Hepatocyte (in vitro differentiated cells): ENCODE data around the gene RBM33. TPM values are rescaled to one million over a fixed set of nuclear protein-coding genes. Genes with fewer than 3 reads are reported as not detected.

Source experiments
- DNase-seq: peaks from one replicate; pipeline ENCODE4 v3.0.0-alpha.2; 2016; ENCODE audit warnings: low spot score
- H2AFZ ChIP-seq: fragments of 200-600 bp; sonication (generic); 2 replicates; pipeline ENCODE4 v1.6.0; 2016; ENCODE audit warnings: antibody characterized with exemption, mild to moderate bottlenecking
- H3K27ac ChIP-seq: fragments of 200-600 bp; sonication (generic); 2 replicates; pipeline ENCODE4 v1.5.1; 2016; ENCODE audit warnings: mild to moderate bottlenecking
- H3K27me3 ChIP-seq: fragments of 200-600 bp; sonication (generic); 2 replicates; pipeline ENCODE4 v1.6.1; 2016
- H3K36me3 ChIP-seq: fragments of 200-600 bp; sonication (generic); replicated peaks from 2 replicates; pipeline ENCODE4 v1.5.1; 2016; ENCODE audit warnings: low read depth; ENCODE audit not compliant: insufficient read depth
- H3K4me1 ChIP-seq: fragments of 200-600 bp; sonication (generic); 2 replicates; pipeline ENCODE4 v1.5.1; 2016; ENCODE audit warnings: mild to moderate bottlenecking, moderate library complexity; ENCODE audit not compliant: insufficient read depth
- H3K4me2 ChIP-seq: fragments of 200-600 bp; sonication (generic); 2 replicates; pipeline ENCODE4 v1.6.0; 2016
- H3K4me3 ChIP-seq: fragments of 200-600 bp; sonication (generic); 2 replicates; pipeline ENCODE4 v1.5.1; 2016; ENCODE audit warnings: mild to moderate bottlenecking
- H3K79me2 ChIP-seq: fragments of 200-600 bp; sonication (generic); 2 replicates; pipeline ENCODE4 v1.6.0; 2017; ENCODE audit warnings: mild to moderate bottlenecking
- H3K9me2 ChIP-seq: fragments of 200-600 bp; sonication (generic); replicated peaks from 2 replicates; pipeline ENCODE4 v1.6.0; 2017; ENCODE audit warnings: mild to moderate bottlenecking; ENCODE audit not compliant: insufficient read depth
- H3K9me3 ChIP-seq: fragments of 200-600 bp; sonication (generic); 2 replicates; pipeline ENCODE4 v1.5.1; 2016; ENCODE audit warnings: low read depth, mild to moderate bottlenecking
- H4K20me1 ChIP-seq: fragments of 200-600 bp; sonication (generic); 2 replicates; pipeline ENCODE4 v1.6.0; 2016; ENCODE audit warnings: mild to moderate bottlenecking; ENCODE audit not compliant: insufficient read depth, poor library complexity, severe bottlenecking
- CTCF ChIP-seq: fragments of 200-600 bp; sonication (generic); IDR thresholded peaks from 2 replicates; pipeline ENCODE4 v1.5.1; 2016; ENCODE audit warnings: antibody characterized with exemption, mild to moderate bottlenecking; ENCODE audit not compliant: poor library complexity
- EZH2 ChIP-seq: fragments of 200-600 bp; sonication (generic); IDR thresholded peaks from 2 replicates; pipeline ENCODE4 v1.6.1; 2016; ENCODE audit warnings: antibody characterized with exemption, mild to moderate bottlenecking, borderline replicate concordance
- EZH2phosphoT487 ChIP-seq: fragments of 200-600 bp; sonication (generic); IDR thresholded peaks from one replicate; pipeline ENCODE4 v1.6.1; 2018; ENCODE audit warnings: antibody characterized with exemption, mild to moderate bottlenecking, low read depth, moderate library complexity; ENCODE audit not compliant: unreplicated experiment, severe bottlenecking
- WGBS: methylation state at CpG from one replicate; pipeline ENCODE4 v1.1.6; 2016; ENCODE audit warnings: low lambda C conversion rate; ENCODE audit errors: missing lambda C conversion rate; 5-methylcytosine and 5-hydroxymethylcytosine counted together
- polyA plus RNA-seq: library from polyadenylated mRNA; unstranded; fragments of >200 nt; fragmentation: Nextera tagmentation; extraction: Ambion mirVana; gene quantifications from 2 replicates; pipeline ENCODE4 v1.2.1, GENCODE V29; 2016
- total RNA-seq: library from RNA; depleted of rRNA; stranded (reverse); fragments of >200 nt; gene quantifications from 2 replicates; pipeline ENCODE4 v1.2.3, GENCODE V29; 2014

The RBM33 gene
- total and polyA plus RNA-seq, 2 experiments from 2014 or later, result 24.8 to 40.8 TPM

DNA sequence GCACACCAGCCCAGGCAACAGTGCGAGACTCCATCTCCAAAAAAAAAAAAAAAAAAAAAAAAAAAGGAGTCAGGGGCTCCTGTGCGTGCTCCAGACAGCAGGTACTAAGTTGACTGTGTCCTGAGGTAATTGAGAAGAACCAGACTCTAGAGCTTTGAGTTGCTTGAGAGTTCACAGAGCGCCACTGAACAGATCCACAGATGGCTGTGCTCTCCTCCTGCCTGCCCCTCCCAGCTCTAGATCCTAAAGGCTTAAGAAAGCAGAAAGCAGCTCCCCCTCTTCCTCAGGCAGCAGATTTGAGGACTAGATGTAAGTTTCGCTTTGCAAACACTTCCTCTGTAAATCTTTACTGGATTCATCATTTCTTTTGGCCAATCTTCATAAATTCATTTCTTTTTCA is 129.1 kb downstream of the RBM33 start:
- WGBS, result 83% methylated on average over 4 of the region's 4 CpGs
- TF ChIP-seq EZH2phosphoT487 (no peak), EZH2 (no peak), CTCF (no peak)
- peaks cover 14% of the 10 kb centered on the region for H4K20me1 ChIP-seq
- H3K36me3 ChIP-seq, result no peaks in the 10 kb centered on the region
- H3K4me2 ChIP-seq, result no peak overlapping the region
- H3K27me3 ChIP-seq, result no peaks in the 10 kb centered on the region
- peak; percentile 50 for DNase-seq
- H3K27ac ChIP-seq, result peak overlapping the region; percentile 60
- H3K4me1 ChIP-seq, result peaks cover 4% of the 10 kb centered on the region
- no peaks in the 10 kb centered on the region for H3K9me2 ChIP-seq
- no peak overlapping the region for H3K4me3 ChIP-seq
- H3K9me3 ChIP-seq, result no peaks in the 10 kb centered on the region
- H2AFZ ChIP-seq, result no peak overlapping the region
- H3K79me2 ChIP-seq, result peaks cover 9% of the 10 kb centered on the region

GRCh38 chr7:155774947-155775346 is 130.5 kb downstream of the RBM33 start:
- no peaks in the 10 kb centered on the region for H3K27me3 ChIP-seq
- peaks cover 12% of the 10 kb centered on the region for H3K79me2 ChIP-seq
- peaks cover 16% of the 10 kb centered on the region for H4K20me1 ChIP-seq
- peaks cover 4% of the 10 kb centered on the region for H3K4me1 ChIP-seq
- no peak overlapping the region for H2AFZ ChIP-seq
- WGBS, result 96% methylated on average over 14 of the region's 14 CpGs
- H3K9me3 ChIP-seq, result no peaks in the 10 kb centered on the region
- no peaks in the 10 kb centered on the region for H3K9me2 ChIP-seq
- H3K36me3 ChIP-seq, result no peaks in the 10 kb centered on the region
- no peak for DNase-seq
- no peak overlapping the region for H3K4me3 ChIP-seq
- H3K27ac ChIP-seq, result no peak overlapping the region
- no peak for TF ChIP-seq EZH2
- no peak for TF ChIP-seq CTCF
- no peak for TF ChIP-seq EZH2phosphoT487
- H3K4me2 ChIP-seq, result no peak overlapping the region

- Histone ChIP-seq H3K27ac (no peak overlapping the region), H3K9me3 (no peaks in the 10 kb centered on the region), H3K36me3 (no peaks in the 10 kb centered on the region), H3K79me2 (peaks cover 12% of the 10 kb centered on the region), H2AFZ (no peak overlapping the region), H3K9me2 (no peaks in the 10 kb centered on the region), H3K27me3 (no peaks in the 10 kb centered on the region), H3K4me2 (no peak overlapping the region), H3K4me3 (no peak overlapping the region), H3K4me1 (peaks cover 4% of the 10 kb centered on the region), H4K20me1 (peaks cover 16% of the 10 kb centered on the region)
- TF ChIP-seq CTCF (no peak), EZH2 (no peak), EZH2phosphoT487 (no peak)
- DNase-seq, result no peak
- 92% methylated on average over 7 of the region's 7 CpGs for WGBS
Measured at GRCh38 chr7:155775691-155776090, 131.2 kb downstream of the RBM33 start.

- peaks cover 12% of the 10 kb centered on the region for H3K79me2 ChIP-seq
- no peaks in the 10 kb centered on the region for H3K9me2 ChIP-seq
- H3K36me3 ChIP-seq, result no peaks in the 10 kb centered on the region
- DNase-seq, result no peak
- no peaks in the 10 kb centered on the region for H3K9me3 ChIP-seq
- WGBS, result 96% methylated on average over 8 of the region's 8 CpGs
- peaks cover 14% of the 10 kb centered on the region for H4K20me1 ChIP-seq
- TF ChIP-seq EZH2phosphoT487 (no peak), CTCF (no peak), EZH2 (no peak)
- H2AFZ ChIP-seq, result no peak overlapping the region
- H3K4me3 ChIP-seq, result no peak overlapping the region
- no peak overlapping the region for H3K4me2 ChIP-seq
- no peak overlapping the region for H3K27ac ChIP-seq
- H3K27me3 ChIP-seq, result no peaks in the 10 kb centered on the region
- peaks cover 4% of the 10 kb centered on the region for H3K4me1 ChIP-seq
Measured at GRCh38 chr7:155776606-155777005, 132.1 kb downstream of the RBM33 start.
